H9 (cell line): ENCODE data around the gene BAHD1. TPM values are rescaled to one million over a fixed set of nuclear protein-coding genes. Genes with fewer than 3 reads are reported as not detected.

Experiments
- DNase-seq: peaks from one replicate; pipeline ENCODE4 v3.0.0-alpha.2; 2017
- H2AFZ ChIP-seq: one replicate; pipeline ENCODE4 v1.6.1; 2013; ENCODE audit warnings: mild to moderate bottlenecking, low read length, control low read depth, moderate library complexity
- H2AK5ac ChIP-seq: 2 replicates; pipeline ENCODE4 v1.6.1; 2013; ENCODE audit warnings: low read length, control low read depth, mixed read lengths; ENCODE audit not compliant: insufficient read length
- H2BK120ac ChIP-seq: one replicate; pipeline ENCODE4 v1.6.1; 2013; ENCODE audit warnings: low read depth, mild to moderate bottlenecking, low read length, control low read depth, inconsistent platforms; ENCODE audit not compliant: poor library complexity, severe bottlenecking
- H2BK12ac ChIP-seq: 2 replicates; pipeline ENCODE4 v1.6.1; 2013; ENCODE audit warnings: low read length, control low read depth, mixed read lengths, low read depth; ENCODE audit not compliant: insufficient read length
- H2BK15ac ChIP-seq: 2 replicates; pipeline ENCODE4 v1.6.1; 2013; ENCODE audit warnings: low read depth, low read length, control low read depth
- H2BK20ac ChIP-seq: one replicate; pipeline ENCODE4 v1.6.1; 2013; ENCODE audit warnings: low read depth, mild to moderate bottlenecking, low read length, control low read depth, inconsistent platforms; ENCODE audit not compliant: poor library complexity, severe bottlenecking
- H2BK5ac ChIP-seq: 2 replicates; pipeline ENCODE4 v1.6.1; 2013; ENCODE audit warnings: low read length, control low read depth, mixed read lengths; ENCODE audit not compliant: insufficient read length
- H3K14ac ChIP-seq: 2 replicates; pipeline ENCODE4 v1.6.1; 2013; ENCODE audit warnings: low read length, control low read depth; ENCODE audit not compliant: insufficient read depth
- H3K18ac ChIP-seq: 2 replicates; pipeline ENCODE4 v1.6.1; 2013; ENCODE audit warnings: low read depth, mild to moderate bottlenecking, mixed read lengths, low read length, control low read depth; ENCODE audit not compliant: insufficient read length
- H3K23ac ChIP-seq: 2 replicates; pipeline ENCODE4 v1.6.1; 2013; ENCODE audit warnings: low read length, control low read depth, mixed read lengths, low read depth; ENCODE audit not compliant: insufficient read length
- H3K23me2 ChIP-seq: 2 replicates; pipeline ENCODE4 v1.6.1; 2013; ENCODE audit warnings: low read depth, mild to moderate bottlenecking, mixed read lengths, low read length, control low read depth; ENCODE audit not compliant: insufficient read length, poor library complexity, severe bottlenecking
- H3K27ac ChIP-seq: 2 replicates; pipeline ENCODE4 v1.5.1; 2013; ENCODE audit warnings: low read length, control low read depth, mixed read lengths, low read depth; ENCODE audit not compliant: insufficient read length
- H3K27me3 ChIP-seq: 2 replicates; pipeline ENCODE4 v1.6.1; 2013; ENCODE audit warnings: low read length, control low read depth, inconsistent platforms; ENCODE audit not compliant: insufficient read depth
- H3K4ac ChIP-seq: 2 replicates; pipeline ENCODE4 v1.6.1; 2013; ENCODE audit warnings: low read depth, mild to moderate bottlenecking, control low read depth, inconsistent platforms, low read length, moderate library complexity
- H3K4me1 ChIP-seq: 2 replicates; pipeline ENCODE4 v1.6.1; 2013; ENCODE audit warnings: low read length, control low read depth, inconsistent platforms; ENCODE audit not compliant: insufficient read depth
- H3K4me2 ChIP-seq: 2 replicates; pipeline ENCODE4 v1.6.1; 2013; ENCODE audit warnings: low read length, control low read depth, mixed read lengths; ENCODE audit not compliant: insufficient read length, insufficient read depth
- H3K56ac ChIP-seq: 2 replicates; pipeline ENCODE4 v1.6.1; 2013; ENCODE audit warnings: low read depth, mild to moderate bottlenecking, mixed read lengths, low read length, control low read depth; ENCODE audit not compliant: insufficient read length
- H3K79me1 ChIP-seq: 2 replicates; pipeline ENCODE4 v1.6.1; 2013; ENCODE audit warnings: low read depth, mild to moderate bottlenecking, moderate library complexity, low read length, control low read depth, inconsistent platforms; ENCODE audit not compliant: insufficient read depth, poor library complexity, severe bottlenecking
- H3K79me2 ChIP-seq: 2 replicates; pipeline ENCODE4 v1.6.1; 2013; ENCODE audit warnings: low read length, control low read depth, inconsistent platforms; ENCODE audit not compliant: insufficient read depth
- H3K9ac ChIP-seq: 2 replicates; pipeline ENCODE4 v1.6.1; 2013; ENCODE audit warnings: low read length, control low read depth, mixed read lengths; ENCODE audit not compliant: insufficient read length; ENCODE audit errors: extremely low read depth
- H3K9me3 ChIP-seq: one replicate; pipeline ENCODE4 v1.6.1; 2013; ENCODE audit warnings: low read depth, low read length, inconsistent platforms; ENCODE audit not compliant: control insufficient read depth
- H3T11ph ChIP-seq: one replicate; pipeline ENCODE4 v1.6.1; 2013; ENCODE audit warnings: mild to moderate bottlenecking, low read length, control low read depth, inconsistent platforms
- H4K20me1 ChIP-seq: one replicate; pipeline ENCODE4 v1.6.1; 2013; ENCODE audit not compliant: control insufficient read depth, insufficient read length, insufficient read depth
- H4K5ac ChIP-seq: 2 replicates; pipeline ENCODE4 v1.6.1; 2013; ENCODE audit warnings: low read depth, mild to moderate bottlenecking, mixed read lengths, low read length, control low read depth; ENCODE audit not compliant: insufficient read length
- H4K8ac ChIP-seq: replicated peaks from 2 replicates; pipeline ENCODE4 v1.6.1; 2013; ENCODE audit warnings: low read length, control low read depth, mixed read lengths, low read depth; ENCODE audit not compliant: insufficient read length
- H4K91ac ChIP-seq: 2 replicates; pipeline ENCODE4 v1.6.1; 2013; ENCODE audit warnings: low read depth, mild to moderate bottlenecking, moderate library complexity, mixed read lengths, low read length, control low read depth; ENCODE audit not compliant: insufficient read length
- H3K27ac Mint-ChIP-seq, 3 experiments: 2 replicates in 2 of 3; 3 replicates in 1 of 3; pipeline ENCODE4 v1.8.0; 2020 to 2021; ENCODE audit warnings: mixed read lengths in 3 of 3, mild to moderate bottlenecking in 1 of 3, moderate library complexity in 1 of 3
- H3K27me3 Mint-ChIP-seq: 2 replicates; pipeline ENCODE4 v1.8.0; 2021; ENCODE audit warnings: low read depth, mild to moderate bottlenecking, moderate library complexity, mixed read lengths
- H3K36me3 Mint-ChIP-seq, 3 experiments: 2 replicates in 2 of 3; 3 replicates in 1 of 3; pipeline ENCODE4 v1.8.0; 2020 to 2021; ENCODE audit warnings: low read depth in 3 of 3, mixed read lengths in 3 of 3; ENCODE audit not compliant: insufficient read depth in 1 of 3
- H3K4me1 Mint-ChIP-seq, 2 experiments: 2 replicates each; pipeline ENCODE4 v1.8.0; 2020; ENCODE audit warnings: mixed read lengths in 2 of 2
- H3K4me3 Mint-ChIP-seq, 2 experiments: 2 replicates in 1 of 2; 3 replicates in 1 of 2; pipeline ENCODE4 v1.8.0; 2020 to 2021; ENCODE audit warnings: mild to moderate bottlenecking in 2 of 2, mixed read lengths in 2 of 2, moderate library complexity in 1 of 2
- H3K9me3 Mint-ChIP-seq, 2 experiments: 2 replicates in 1 of 2; 3 replicates in 1 of 2; pipeline ENCODE4 v1.8.0; 2020; ENCODE audit warnings: mild to moderate bottlenecking in 2 of 2, mixed read lengths in 2 of 2, moderate library complexity in 1 of 2
- WGBS: extraction: QIAGEN DNeasy Blood & Tissue Kit; methylation state at CpG from one replicate; pipeline ENCODE4 v1.1.7; 2013; ENCODE audit warnings: missing lambda C conversion rate, low lambda C conversion rate, mixed read lengths; ENCODE audit not compliant: insufficient read length; ENCODE audit errors: extremely low coverage; 5-methylcytosine and 5-hydroxymethylcytosine counted together
- total RNA-seq: library from RNA; stranded (reverse); gene quantifications from 2 replicates; pipeline ENCODE4 v1.2.1, GENCODE V29; 2021
- TF ChIP-seq, protein P1 (sequence below): fragments of 200-600 bp; sonication (generic); conservative IDR thresholded peaks from 3 replicates; pipeline ENCODE4 v1.8.0; 2021; ENCODE audit warnings: antibody characterized with exemption, mild to moderate bottlenecking

The BAHD1 gene
- total RNA-seq, 1 experiment from 2014 or later: 54.1 TPM

DNA sequence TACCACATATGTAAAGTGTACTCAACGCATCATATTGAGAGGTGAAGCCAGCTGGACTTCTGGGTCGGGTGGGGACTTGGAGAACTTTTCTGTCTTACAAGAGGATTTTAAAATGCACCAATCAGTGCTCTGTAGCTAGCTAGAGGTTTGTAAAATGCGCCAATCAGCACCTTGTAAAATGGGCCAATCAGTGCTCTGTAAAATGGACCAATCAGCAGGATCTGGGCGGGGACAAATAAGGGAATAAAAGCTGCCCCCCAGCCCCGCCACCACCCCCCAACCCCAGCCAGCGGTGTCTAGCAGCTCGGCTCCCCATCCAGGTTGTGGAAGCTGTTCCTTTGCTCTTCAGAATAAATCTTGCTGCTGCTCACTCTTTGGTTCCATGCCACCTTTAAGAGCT, 41.4 kb upstream of the BAHD1 start:
- H3K27me3 ChIP-seq: no peaks in the 10 kb centered on the region
- H3K56ac ChIP-seq: no peak overlapping the region
- Mint-ChIP-seq H3K27ac (no peak overlapping the region), H3K4me1 (no peaks in the 10 kb centered on the region), H3K4me3 (no peak overlapping the region), H3K36me3 (peaks cover 0 to 7% (median 0%) of the 10 kb centered on the region in 3 experiments; a peak in 3 of 7 replicates), H3K9me3 (no peaks in the 10 kb centered on the region), H3K27me3 (no peaks in the 10 kb centered on the region)
- H3K4ac ChIP-seq: no peak overlapping the region
- no peak for DNase-seq
- no peaks in the 10 kb centered on the region for H3K4me1 ChIP-seq
- no peak overlapping the region for H2BK15ac ChIP-seq
- no peak overlapping the region for H2BK5ac ChIP-seq
- H3K9me3 ChIP-seq: no peaks in the 10 kb centered on the region
- no peak overlapping the region for H3K9ac ChIP-seq
- no peaks in the 10 kb centered on the region for H4K20me1 ChIP-seq
- no peaks in the 10 kb centered on the region for H3K23me2 ChIP-seq
- no peak overlapping the region for H2BK20ac ChIP-seq
- H3K14ac ChIP-seq: no peak overlapping the region
- H3K4me2 ChIP-seq: no peak overlapping the region
- no peak overlapping the region for H4K91ac ChIP-seq
- no peak overlapping the region for H2AFZ ChIP-seq
- WGBS: no CpG with 5 or more reads among the region's 7 CpGs
- no peak overlapping the region for H4K8ac ChIP-seq
- H2BK12ac ChIP-seq: no peak overlapping the region
- H2AK5ac ChIP-seq: no peak overlapping the region
- TF ChIP-seq, protein P1, sequence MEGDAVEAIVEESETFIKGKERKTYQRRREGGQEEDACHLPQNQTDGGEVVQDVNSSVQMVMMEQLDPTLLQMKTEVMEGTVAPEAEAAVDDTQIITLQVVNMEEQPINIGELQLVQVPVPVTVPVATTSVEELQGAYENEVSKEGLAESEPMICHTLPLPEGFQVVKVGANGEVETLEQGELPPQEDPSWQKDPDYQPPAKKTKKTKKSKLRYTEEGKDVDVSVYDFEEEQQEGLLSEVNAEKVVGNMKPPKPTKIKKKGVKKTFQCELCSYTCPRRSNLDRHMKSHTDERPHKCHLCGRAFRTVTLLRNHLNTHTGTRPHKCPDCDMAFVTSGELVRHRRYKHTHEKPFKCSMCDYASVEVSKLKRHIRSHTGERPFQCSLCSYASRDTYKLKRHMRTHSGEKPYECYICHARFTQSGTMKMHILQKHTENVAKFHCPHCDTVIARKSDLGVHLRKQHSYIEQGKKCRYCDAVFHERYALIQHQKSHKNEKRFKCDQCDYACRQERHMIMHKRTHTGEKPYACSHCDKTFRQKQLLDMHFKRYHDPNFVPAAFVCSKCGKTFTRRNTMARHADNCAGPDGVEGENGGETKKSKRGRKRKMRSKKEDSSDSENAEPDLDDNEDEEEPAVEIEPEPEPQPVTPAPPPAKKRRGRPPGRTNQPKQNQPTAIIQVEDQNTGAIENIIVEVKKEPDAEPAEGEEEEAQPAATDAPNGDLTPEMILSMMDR: no peak
- H3T11ph ChIP-seq: no peak overlapping the region
- no peaks in the 10 kb centered on the region for H3K79me1 ChIP-seq
- H3K27ac ChIP-seq: no peak overlapping the region
- no peak overlapping the region for H2BK120ac ChIP-seq
- no peaks in the 10 kb centered on the region for H3K79me2 ChIP-seq
- H3K23ac ChIP-seq: no peak overlapping the region
- H3K18ac ChIP-seq: no peak overlapping the region
- H4K5ac ChIP-seq: no peak overlapping the region
